ENCODE measurements around the gene UBE2M. TPM values are rescaled to one million over a fixed set of nuclear protein-coding genes. Genes with fewer than 3 reads are reported as not detected.

UBE2M gene
- total RNA-seq, 1 donor from 2014 or later, result 33.6 TPM

GRCh38 chr19:58557221-58558065 lies 968 bp downstream of the UBE2M start:
- Histone ChIP-seq H3K4me1 (peaks cover 67% of the 10 kb centered on the region), H3K4me3 (peak overlapping the region; percentile 81 to 89), H3K36me3 (peaks cover 0 to 14% of the 10 kb centered on the region in 2 donors), H3K27ac (peak overlapping the region; percentile 100), H3K27me3 (no peaks in the 10 kb centered on the region), H3K9me3 (no peaks in the 10 kb centered on the region)
- intact Hi-C loops (cut with DNase I), result no loop called here
- peak in 1 of 2 donors; percentile 92 for DNase-seq (ENCODE audit: extremely low spot score in 2 of 2)
- no peak for TF ChIP-seq POLR2AphosphoS5 (IDR thresholded peaks at IDR 0.05; ENCODE audit: insufficient read depth in 1 of 2, low read depth in 1 of 2)

DNA sequence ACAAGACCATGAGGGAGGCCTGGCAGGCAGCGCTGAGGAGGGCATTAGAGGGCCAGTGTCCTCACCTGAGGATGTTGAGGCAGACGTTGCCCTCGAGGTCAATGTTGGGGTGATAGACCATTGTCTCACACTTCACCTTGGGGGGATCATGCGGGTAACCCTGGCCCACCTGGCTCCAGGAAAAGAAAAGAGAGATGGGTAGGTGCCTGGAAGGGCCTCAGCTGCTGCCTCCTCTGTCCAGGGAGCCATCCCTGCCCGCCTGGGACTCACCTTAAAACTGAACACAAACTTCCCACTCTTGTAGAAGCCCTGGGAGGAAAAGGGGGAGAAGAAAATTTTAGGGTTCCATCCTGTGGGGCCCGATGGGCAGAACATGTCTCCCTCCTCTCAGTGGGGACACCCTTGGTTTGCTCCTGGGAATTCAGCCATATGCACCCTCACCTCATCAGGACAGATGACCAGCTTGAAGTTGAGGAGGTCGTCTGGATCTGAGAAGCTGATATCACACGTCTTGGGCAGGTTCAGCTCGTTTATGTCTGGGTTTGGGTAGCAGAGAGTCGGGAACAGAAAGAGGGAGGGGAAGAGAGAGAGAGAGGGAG lies 1.7 kb downstream of the UBE2M start:
- DNase-seq (ENCODE audit: extremely low spot score in 2 of 2), result peak in 1 of 2 donors; percentile 80
- peaks cover 0 to 20% of the 10 kb centered on the region in 2 donors for H3K36me3 ChIP-seq
- peaks cover 60% of the 10 kb centered on the region for H3K4me1 ChIP-seq
- no peaks in the 10 kb centered on the region for H3K9me3 ChIP-seq
- intact Hi-C loops (cut with DNase I), result no loop called here
- peak overlapping the region; percentile 100 for H3K27ac ChIP-seq
- no peaks in the 10 kb centered on the region for H3K27me3 ChIP-seq
- TF ChIP-seq CTCF (IDR thresholded peaks at IDR 0.05) (no peak), POLR2A (IDR thresholded peaks at IDR 0.05) (no peak), POLR2AphosphoS5 (IDR thresholded peaks at IDR 0.05; ENCODE audit: insufficient read depth in 1 of 2, low read depth in 1 of 2) (no peak)
- H3K4me3 ChIP-seq, result peak overlapping the region; percentile 81 to 89

DNA sequence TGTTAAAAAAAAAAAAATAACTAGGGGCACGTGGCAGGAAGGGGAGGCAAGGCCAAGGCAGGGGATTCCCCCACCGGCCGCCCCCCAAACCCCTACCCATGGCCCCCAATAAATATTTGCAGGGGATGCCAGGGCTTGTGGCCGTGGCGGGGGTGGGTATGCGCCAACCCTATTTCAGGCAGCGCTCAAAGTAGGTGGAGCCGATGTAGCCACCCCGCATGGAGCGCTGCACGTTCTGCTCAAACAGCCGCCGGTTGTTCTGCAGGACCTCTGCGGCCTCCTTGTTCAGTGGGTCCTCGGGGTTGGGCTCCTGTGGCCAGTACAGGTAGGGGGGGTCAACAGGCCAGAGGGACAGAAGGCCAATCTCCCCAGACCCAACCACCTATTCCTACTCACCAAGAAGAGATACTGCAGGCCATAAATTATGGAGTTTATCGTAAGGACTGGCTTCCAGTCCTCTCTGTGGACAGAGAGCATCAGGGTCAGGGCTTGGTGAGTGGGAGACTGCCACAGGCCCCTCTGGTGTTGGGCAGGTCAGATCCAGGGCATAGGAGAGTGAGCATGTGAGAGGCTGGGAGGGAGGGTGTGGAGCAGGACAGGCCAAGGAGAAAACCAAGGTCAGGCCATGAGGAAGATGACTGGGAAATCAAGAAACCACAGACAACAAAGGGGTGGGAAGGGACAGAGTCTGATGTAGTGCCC lies 2.3 kb downstream of the UBE2M start:
- peak overlapping the region; percentile 96 for H3K27ac ChIP-seq
- peak in 1 of 2 donors; percentile 87 for DNase-seq (ENCODE audit: extremely low spot score in 2 of 2)
- no peaks in the 10 kb centered on the region for H3K9me3 ChIP-seq
- TF ChIP-seq CTCF (IDR thresholded peaks at IDR 0.05) (no peak), POLR2A (IDR thresholded peaks at IDR 0.05) (no peak), POLR2AphosphoS5 (IDR thresholded peaks at IDR 0.05; ENCODE audit: insufficient read depth in 1 of 2, low read depth in 1 of 2) (no peak)
- H3K4me1 ChIP-seq, result peaks cover 54% of the 10 kb centered on the region
- H3K4me3 ChIP-seq, result no peak overlapping the region
- intact Hi-C loops (cut with DNase I), result no loop called here
- no peaks in the 10 kb centered on the region for H3K27me3 ChIP-seq
- peaks cover 0 to 27% of the 10 kb centered on the region in 2 donors for H3K36me3 ChIP-seq

- no peak for DNase-seq (ENCODE audit: extremely low spot score in 2 of 2)
- peak overlapping the region; percentile 71 to 73 for H3K4me3 ChIP-seq
- TF ChIP-seq POLR2AphosphoS5 (IDR thresholded peaks at IDR 0.05; ENCODE audit: insufficient read depth in 1 of 2, low read depth in 1 of 2), result no peak
- no peak for TF ChIP-seq CTCF (IDR thresholded peaks at IDR 0.05)
- no peak for TF ChIP-seq POLR2A (IDR thresholded peaks at IDR 0.05)
- H3K9me3 ChIP-seq, result no peaks in the 10 kb centered on the region
- H3K27ac ChIP-seq, result peak overlapping the region; percentile 96
- intact Hi-C loops (cut with DNase I), result no loop called here
- peaks cover 0 to 33% of the 10 kb centered on the region in 2 donors for H3K36me3 ChIP-seq
- no peaks in the 10 kb centered on the region for H3K27me3 ChIP-seq
- H3K4me1 ChIP-seq, result peaks cover 54% of the 10 kb centered on the region
These were observed 3.0 kb downstream of the UBE2M start for GRCh38 chr19:58555369-58555885.
